GM21526 (cell line): ENCODE measurements around the gene PAQR7.

ENCODE experiments used
- ATAC-seq: cut with Tn5 transposase; IDR thresholded peaks from one replicate; pipeline ENCODE4 v1.9.1; 2021; ENCODE audit warnings: moderate library complexity; ENCODE audit not compliant: unreplicated experiment, low FRiP score

The PAQR7 gene

GRCh38 chr1:25875154-25875855 lies at the start of gene PAQR7:
TSS of gene PAQR7 (minus strand) at chr1:25875708. CDS start at chr1:25863839, 11,869 bp downstream.
- no peak for ATAC-seq

- ATAC-seq: no peak
Observed at GRCh38 chr1:25924454-25924853, 48.9 kb upstream of the PAQR7 start.

GRCh38 chr1:25922971-25923552 lies 47.6 kb upstream of the PAQR7 start:
- ATAC-seq: no peak

- no peak for ATAC-seq
Observed at GRCh38 chr1:25922056-25922970, 46.8 kb upstream of the PAQR7 start.

GRCh38 chr1:25918615-25919014 lies 43.1 kb upstream of the PAQR7 start:
- ATAC-seq: no peak

- no peak for ATAC-seq
Observed at GRCh38 chr1:25917996-25918395, 42.5 kb upstream of the PAQR7 start.

- no peak for ATAC-seq
Observed at GRCh38 chr1:25916460-25916859, 41.0 kb upstream of the PAQR7 start.

- no peak for ATAC-seq
Observed at GRCh38 chr1:25914074-25914995, 38.8 kb upstream of the PAQR7 start.

GRCh38 chr1:25913206-25913605 lies 37.7 kb upstream of the PAQR7 start:
- ATAC-seq: no peak

GRCh38 chr1:25912076-25912831 lies 36.7 kb upstream of the PAQR7 start:
- no peak for ATAC-seq

GRCh38 chr1:25911162-25911561 lies 35.7 kb upstream of the PAQR7 start:
- no peak for ATAC-seq

GRCh38 chr1:25909040-25909439 lies 33.5 kb upstream of the PAQR7 start:
- no peak for ATAC-seq

- no peak for ATAC-seq
Observed at GRCh38 chr1:25908161-25908560, 32.7 kb upstream of the PAQR7 start.

- ATAC-seq: no peak
Observed at GRCh38 chr1:25907601-25908000, 32.1 kb upstream of the PAQR7 start.

- no peak for ATAC-seq
Observed at GRCh38 chr1:25906644-25907300, 31.3 kb upstream of the PAQR7 start.

GRCh38 chr1:25905680-25906643 lies 30.5 kb upstream of the PAQR7 start, which contains the start of gene STMN1:
TSS of gene STMN1 (minus strand) at chr1:25906419. CDS start at chr1:25904676, 1,743 bp downstream.
- ATAC-seq: peak; percentile 48

GRCh38 chr1:25904943-25905679 lies 29.6 kb upstream of the PAQR7 start:
- ATAC-seq: peak; percentile 66
